ENCODE measurements around the gene TMEM217.

TMEM217 gene

GRCh38 chr6:37273690-37274089 lies 15.7 kb upstream of the TMEM217 start:
- DNase-seq (ENCODE audit: low spot score in 2 of 2) (no peak), ATAC-seq (replicated peaks; ENCODE audit: extremely low read depth, poor library complexity, severe bottlenecking) (no peak)
- Mint-ChIP-seq H3K27ac (ENCODE audit: low read depth) (peak overlapping the region; percentile 10), H3K4me1 (peaks cover 29% of the 10 kb centered on the region), H3K27me3 (no peaks in the 10 kb centered on the region), H3K9me3 (no peaks in the 10 kb centered on the region), H3K36me3 (ENCODE audit: insufficient read depth) (peaks cover 7% of the 10 kb centered on the region), H3K4me3 (no peak overlapping the region)

DNA sequence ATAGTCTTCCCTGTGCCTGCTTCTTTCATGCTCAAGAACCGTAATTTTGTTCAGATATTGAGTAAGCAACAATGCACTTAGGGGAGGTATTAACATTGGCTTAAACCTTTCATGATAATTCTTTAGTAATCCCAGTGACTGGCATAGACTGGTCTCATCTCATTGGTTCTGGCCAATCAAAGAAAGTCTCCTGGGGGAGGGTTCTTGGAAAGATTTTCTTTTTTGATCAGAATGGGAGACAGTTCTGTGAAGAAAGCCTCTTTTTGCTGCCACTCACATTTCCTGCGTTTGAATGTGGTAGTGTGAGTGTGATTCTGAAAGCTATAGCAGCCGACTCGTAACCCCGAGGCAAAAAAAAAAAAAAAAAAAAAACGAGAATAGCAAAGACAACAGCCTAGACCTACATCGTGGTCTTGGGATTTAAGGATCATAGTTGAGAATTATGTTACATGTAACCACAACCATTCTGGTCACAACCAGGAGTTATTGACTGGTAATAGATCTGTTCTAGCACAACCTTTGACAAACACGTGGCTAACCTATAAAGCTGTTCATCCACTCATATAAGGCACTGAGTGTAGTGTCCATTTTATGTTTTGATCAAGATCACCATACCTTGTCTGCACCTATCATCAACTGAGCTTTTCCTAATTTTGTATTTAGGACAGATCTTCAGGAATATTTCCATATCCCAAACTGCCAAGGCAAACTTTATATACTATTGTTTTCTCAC lies 15.1 kb upstream of the TMEM217 start:
- DNase-seq (ENCODE audit: low spot score in 2 of 2) (no peak), ATAC-seq (replicated peaks; ENCODE audit: extremely low read depth, poor library complexity, severe bottlenecking) (no peak)
- no peaks in the 10 kb centered on the region for H3K27me3 Mint-ChIP-seq

DNA sequence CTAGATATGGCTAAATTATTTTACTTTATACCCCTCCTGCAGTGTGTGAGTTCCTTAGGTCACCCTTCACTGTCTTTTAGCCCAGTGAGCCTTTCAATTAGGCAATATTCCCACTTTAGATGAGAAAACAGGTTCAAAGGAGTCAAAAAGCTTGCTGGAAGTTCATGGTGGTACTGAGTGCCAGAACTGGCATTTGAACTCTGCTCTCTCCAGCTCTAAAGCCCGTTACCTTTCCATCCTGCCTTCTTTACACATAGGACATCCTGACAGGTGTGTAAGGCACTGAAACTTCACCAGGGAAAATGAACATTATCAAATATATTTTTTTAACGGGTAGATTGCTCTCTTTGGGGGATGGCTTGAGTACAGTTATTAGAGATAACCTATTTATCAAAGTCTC lies 11.2 kb upstream of the TMEM217 start:
- no peak overlapping the region for H3K27ac Mint-ChIP-seq (ENCODE audit: low read depth)
- peaks cover 41% of the 10 kb centered on the region for H3K4me1 Mint-ChIP-seq
- no peaks in the 10 kb centered on the region for H3K27me3 Mint-ChIP-seq
- ATAC-seq (replicated peaks; ENCODE audit: extremely low read depth, poor library complexity, severe bottlenecking): no peak
- no peaks in the 10 kb centered on the region for H3K9me3 Mint-ChIP-seq
- H3K36me3 Mint-ChIP-seq (ENCODE audit: insufficient read depth): peaks cover 7% of the 10 kb centered on the region
- H3K4me3 Mint-ChIP-seq: no peak overlapping the region
- no peak for DNase-seq (ENCODE audit: low spot score in 2 of 2)

More for the DNA sequence above, 15.1 kb upstream of the TMEM217 start:
- H3K36me3 Mint-ChIP-seq (ENCODE audit: insufficient read depth): peaks cover 10% of the 10 kb centered on the region
- peaks cover 36% of the 10 kb centered on the region for H3K4me1 Mint-ChIP-seq
- H3K27ac Mint-ChIP-seq (ENCODE audit: low read depth): peak overlapping the region; percentile 10
- no peaks in the 10 kb centered on the region for H3K9me3 Mint-ChIP-seq
- H3K4me3 Mint-ChIP-seq: no peak overlapping the region

DNA sequence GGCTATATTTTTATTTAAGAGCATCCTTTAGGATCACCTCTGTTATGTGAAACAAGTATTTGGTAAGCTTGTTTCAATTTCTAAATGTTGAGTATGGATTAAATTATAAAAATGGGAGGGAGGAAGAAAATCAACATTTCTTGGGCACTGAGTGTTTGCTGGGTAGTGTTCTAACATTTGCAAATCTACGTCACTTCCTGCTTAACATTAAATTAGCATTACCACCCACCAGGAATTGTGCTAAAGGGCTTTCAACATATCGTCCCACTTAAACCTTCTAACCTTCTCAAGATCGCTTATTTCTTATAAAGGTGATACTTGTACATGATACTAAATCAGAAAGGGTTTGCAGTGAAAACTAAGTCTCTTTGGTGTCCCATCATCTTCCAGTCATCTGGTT lies 7.9 kb upstream of the TMEM217 start:
- H3K36me3 Mint-ChIP-seq (ENCODE audit: insufficient read depth): peaks cover 10% of the 10 kb centered on the region
- DNase-seq (ENCODE audit: low spot score in 2 of 2) (no peak), ATAC-seq (replicated peaks; ENCODE audit: extremely low read depth, poor library complexity, severe bottlenecking) (no peak)
- no peaks in the 10 kb centered on the region for H3K27me3 Mint-ChIP-seq
- no peak overlapping the region for H3K4me3 Mint-ChIP-seq
- H3K4me1 Mint-ChIP-seq: peaks cover 40% of the 10 kb centered on the region
- no peaks in the 10 kb centered on the region for H3K9me3 Mint-ChIP-seq
- H3K27ac Mint-ChIP-seq (ENCODE audit: low read depth): no peak overlapping the region

GRCh38 chr6:37265001-37265400 lies 7.1 kb upstream of the TMEM217 start:
- no peak overlapping the region for H3K27ac Mint-ChIP-seq (ENCODE audit: low read depth)
- peaks cover 41% of the 10 kb centered on the region for H3K4me1 Mint-ChIP-seq

DNA sequence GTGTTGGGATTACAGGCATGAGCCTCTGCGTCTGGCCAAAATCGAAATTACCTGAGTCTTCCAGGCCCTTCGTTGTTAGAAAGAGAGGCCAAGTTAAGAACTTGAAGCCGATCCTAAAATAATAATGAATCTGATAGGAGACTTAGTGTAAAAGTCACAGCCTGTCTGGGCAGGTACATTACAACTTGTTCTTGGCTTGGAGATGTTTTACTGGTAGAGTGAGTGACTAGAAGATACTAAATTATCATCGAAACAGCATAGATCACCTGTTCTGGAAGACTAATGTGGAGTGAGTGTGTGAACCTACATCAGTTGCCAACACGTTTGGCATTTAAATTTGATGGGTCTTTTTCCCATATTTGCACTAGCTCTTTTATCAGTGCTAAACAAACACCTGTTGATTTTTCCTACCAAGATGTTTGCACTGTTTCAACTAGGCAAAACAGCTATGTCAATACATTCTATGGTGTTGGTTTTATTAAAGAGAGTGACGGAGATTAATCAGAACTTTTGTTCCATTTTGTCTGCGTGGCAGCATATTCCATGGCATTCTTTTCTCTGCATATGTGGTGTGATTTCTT lies 4.6 kb upstream of the TMEM217 start:
- H3K27me3 Mint-ChIP-seq: no peaks in the 10 kb centered on the region
- H3K36me3 Mint-ChIP-seq (ENCODE audit: insufficient read depth): peaks cover 8% of the 10 kb centered on the region
- H3K4me3 Mint-ChIP-seq: no peak overlapping the region
- H3K27ac Mint-ChIP-seq (ENCODE audit: low read depth): no peak overlapping the region
- H3K4me1 Mint-ChIP-seq: peaks cover 55% of the 10 kb centered on the region
- DNase-seq (ENCODE audit: low spot score in 2 of 2): no peak
- no peaks in the 10 kb centered on the region for H3K9me3 Mint-ChIP-seq
- no peak for ATAC-seq (replicated peaks; ENCODE audit: extremely low read depth, poor library complexity, severe bottlenecking)

More at GRCh38 chr6:37265001-37265400, 7.1 kb upstream of the TMEM217 start:
- ATAC-seq (replicated peaks; ENCODE audit: extremely low read depth, poor library complexity, severe bottlenecking) (no peak), DNase-seq (ENCODE audit: low spot score in 2 of 2) (no peak)
- Mint-ChIP-seq H3K27me3 (no peaks in the 10 kb centered on the region), H3K4me3 (no peak overlapping the region), H3K36me3 (ENCODE audit: insufficient read depth) (peaks cover 9% of the 10 kb centered on the region), H3K9me3 (no peaks in the 10 kb centered on the region)

DNA sequence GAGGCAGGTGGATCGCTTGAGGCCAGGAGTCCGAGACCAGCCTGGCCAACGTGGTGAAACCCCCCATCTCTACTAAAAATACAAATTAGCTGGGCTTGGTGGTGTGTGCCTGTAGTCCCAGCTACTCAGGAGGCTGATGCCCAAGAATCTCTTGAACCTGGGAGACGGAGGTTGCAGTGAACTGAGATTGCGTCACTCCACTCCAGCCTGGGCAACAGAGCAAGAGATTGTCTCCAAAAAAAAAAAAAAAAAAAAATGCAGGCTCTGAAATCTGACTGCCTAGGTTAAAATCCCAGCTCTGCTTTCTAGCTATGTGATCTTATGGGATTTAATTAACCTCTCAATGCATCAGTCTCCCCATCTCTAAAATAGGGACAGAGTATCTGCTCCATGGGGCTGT lies 3.3 kb upstream of the TMEM217 start:
- H3K27ac Mint-ChIP-seq (ENCODE audit: low read depth): no peak overlapping the region

DNA sequence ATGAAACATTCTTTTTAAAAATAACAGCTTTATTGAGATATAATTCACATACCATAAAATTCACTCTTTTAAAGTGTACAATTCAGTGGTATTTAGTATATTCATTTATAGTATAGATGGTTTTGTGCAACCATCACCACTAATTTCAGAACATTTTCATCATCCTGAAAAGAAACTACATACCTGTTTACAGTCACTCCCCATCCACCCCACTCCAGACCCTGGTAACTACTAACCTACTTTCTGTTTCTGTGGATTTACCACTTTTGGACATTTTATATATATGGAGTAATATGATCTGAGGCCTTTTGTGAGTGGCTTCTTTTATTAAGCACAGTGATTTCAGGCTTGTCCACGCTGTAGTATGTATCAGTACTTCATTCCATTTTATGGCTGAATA lies 2.5 kb upstream of the TMEM217 start:
- Mint-ChIP-seq H3K27ac (ENCODE audit: low read depth) (no peak overlapping the region), H3K4me1 (peaks cover 54% of the 10 kb centered on the region), H3K36me3 (ENCODE audit: insufficient read depth) (peaks cover 8% of the 10 kb centered on the region), H3K27me3 (no peaks in the 10 kb centered on the region), H3K9me3 (no peaks in the 10 kb centered on the region), H3K4me3 (no peak overlapping the region)
- ATAC-seq (replicated peaks; ENCODE audit: extremely low read depth, poor library complexity, severe bottlenecking) (no peak), DNase-seq (ENCODE audit: low spot score in 2 of 2) (no peak)

More for the DNA sequence above, 3.3 kb upstream of the TMEM217 start:
- no peaks in the 10 kb centered on the region for H3K27me3 Mint-ChIP-seq
- H3K4me3 Mint-ChIP-seq: no peak overlapping the region
- DNase-seq (ENCODE audit: low spot score in 2 of 2) (no peak), ATAC-seq (replicated peaks; ENCODE audit: extremely low read depth, poor library complexity, severe bottlenecking) (no peak)
- peaks cover 8% of the 10 kb centered on the region for H3K36me3 Mint-ChIP-seq (ENCODE audit: insufficient read depth)
- H3K4me1 Mint-ChIP-seq: peaks cover 61% of the 10 kb centered on the region
- no peaks in the 10 kb centered on the region for H3K9me3 Mint-ChIP-seq

DNA sequence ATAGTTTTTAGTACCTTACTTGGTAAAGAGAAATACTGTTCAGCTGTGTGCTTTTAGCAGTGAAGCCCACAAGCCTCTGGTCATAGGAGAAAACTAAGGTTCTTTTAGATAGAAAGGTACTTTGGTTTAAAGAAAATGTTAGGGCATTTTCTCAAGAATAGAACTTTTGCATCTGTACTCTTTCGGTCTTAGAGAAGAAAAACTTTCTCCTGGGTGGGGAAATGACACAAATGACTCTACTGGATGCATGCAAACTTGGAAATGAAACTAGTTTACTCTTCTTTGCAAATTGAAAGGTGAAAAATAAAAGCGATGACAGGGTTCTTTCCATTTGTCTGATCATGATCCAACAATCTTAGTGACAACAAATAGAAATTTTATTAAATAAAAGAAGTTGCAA lies 2.1 kb upstream of the TMEM217 start:
- no peak for ATAC-seq (replicated peaks; ENCODE audit: extremely low read depth, poor library complexity, severe bottlenecking)
- DNase-seq (ENCODE audit: low spot score in 2 of 2): no peak
- Mint-ChIP-seq H3K27ac (ENCODE audit: low read depth) (no peak overlapping the region), H3K4me1 (peaks cover 50% of the 10 kb centered on the region), H3K36me3 (ENCODE audit: insufficient read depth) (peaks cover 8% of the 10 kb centered on the region), H3K27me3 (no peaks in the 10 kb centered on the region), H3K4me3 (no peak overlapping the region), H3K9me3 (no peaks in the 10 kb centered on the region)

DNA sequence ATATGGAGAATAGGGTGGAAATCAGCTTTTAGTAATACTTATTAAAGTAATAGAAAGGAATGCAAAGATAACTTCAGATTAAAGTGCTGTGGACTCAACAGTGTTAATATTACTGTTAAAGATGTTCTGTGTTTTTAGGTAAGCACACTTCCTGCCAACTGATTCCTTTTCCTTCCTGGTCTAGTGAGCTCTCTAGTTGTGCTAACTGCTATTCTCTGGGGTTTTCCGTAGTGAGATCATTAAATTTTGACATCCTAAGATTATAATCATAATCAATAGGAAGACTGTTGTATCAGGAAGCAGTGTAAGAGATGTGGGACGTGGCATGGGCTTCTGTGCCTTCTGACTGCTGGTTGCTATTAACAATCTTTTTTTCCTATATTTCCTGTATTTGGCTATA lies 1.2 kb upstream of the TMEM217 start:
- Mint-ChIP-seq H3K4me1 (peaks cover 44% of the 10 kb centered on the region), H3K4me3 (peak overlapping the region; percentile 97), H3K27me3 (no peaks in the 10 kb centered on the region), H3K36me3 (ENCODE audit: insufficient read depth) (peaks cover 8% of the 10 kb centered on the region), H3K9me3 (no peaks in the 10 kb centered on the region), H3K27ac (ENCODE audit: low read depth) (peak overlapping the region; percentile 95)
- ATAC-seq (replicated peaks; ENCODE audit: extremely low read depth, poor library complexity, severe bottlenecking) (peak; percentile 11), DNase-seq (ENCODE audit: low spot score in 2 of 2) (no peak)

DNA sequence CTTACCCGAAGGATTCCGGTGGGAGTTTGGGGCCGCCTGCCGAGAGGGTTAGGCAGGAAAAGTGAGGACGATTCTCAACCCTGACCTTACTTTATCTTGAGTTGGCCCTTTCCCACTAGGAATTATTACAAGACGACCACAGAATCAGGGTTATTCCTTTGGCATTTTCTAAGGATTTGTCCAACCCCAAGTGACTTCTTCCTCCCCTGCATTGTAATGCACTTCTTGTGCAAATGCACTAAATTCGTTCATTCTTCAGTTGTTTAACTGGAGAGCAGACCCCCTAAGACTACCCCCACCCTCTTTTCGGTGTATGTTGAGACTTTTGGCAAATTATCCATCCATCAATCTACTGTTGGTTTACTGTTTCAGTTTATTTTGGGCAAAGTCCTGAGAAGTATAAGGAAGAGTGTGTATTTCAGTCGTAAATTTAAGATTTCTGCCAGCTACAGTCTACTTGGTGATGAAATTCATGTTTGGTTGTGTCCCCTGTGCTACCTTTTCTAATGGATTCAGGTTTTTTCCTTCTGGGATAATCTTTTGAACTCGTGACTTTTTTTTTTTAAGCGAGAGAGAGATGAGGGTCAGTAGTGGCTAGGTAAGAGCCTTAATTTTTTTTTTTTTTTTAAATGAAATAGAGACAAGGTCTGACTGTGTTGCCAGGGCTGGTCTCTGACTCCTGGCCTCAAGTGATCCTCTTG lies 611 bp upstream of the TMEM217 start:
- DNase-seq (ENCODE audit: low spot score in 2 of 2) (no peak), ATAC-seq (replicated peaks; ENCODE audit: extremely low read depth, poor library complexity, severe bottlenecking) (no peak)
- H3K9me3 Mint-ChIP-seq: no peaks in the 10 kb centered on the region
- H3K27ac Mint-ChIP-seq (ENCODE audit: low read depth): peak overlapping the region; percentile 95
- H3K4me1 Mint-ChIP-seq: peaks cover 44% of the 10 kb centered on the region
- H3K27me3 Mint-ChIP-seq: no peaks in the 10 kb centered on the region
- peaks cover 8% of the 10 kb centered on the region for H3K36me3 Mint-ChIP-seq (ENCODE audit: insufficient read depth)
- H3K4me3 Mint-ChIP-seq: peak overlapping the region; percentile 97

DNA sequence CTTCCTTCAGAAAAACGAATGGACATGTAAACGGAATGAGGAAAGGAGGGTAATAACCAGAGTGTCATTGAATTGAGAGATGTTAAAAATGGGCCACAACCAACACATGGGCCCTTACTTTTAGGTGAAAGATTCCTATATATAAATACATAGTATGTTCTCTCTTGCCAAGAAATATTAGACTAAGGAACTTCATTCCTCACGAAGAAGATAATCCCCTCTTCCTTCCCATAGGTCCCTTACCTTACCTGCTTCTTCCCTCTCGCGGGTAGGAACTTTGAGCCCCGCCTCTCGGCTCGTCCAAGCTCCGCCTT lies 667 bp downstream of the TMEM217 start:
- Mint-ChIP-seq H3K27ac (ENCODE audit: low read depth) (peak overlapping the region; percentile 95), H3K4me1 (peaks cover 32% of the 10 kb centered on the region)

More for the DNA sequence above, 667 bp downstream of the TMEM217 start:
- Mint-ChIP-seq H3K9me3 (no peaks in the 10 kb centered on the region), H3K4me3 (peak overlapping the region; percentile 97), H3K36me3 (ENCODE audit: insufficient read depth) (peaks cover 5% of the 10 kb centered on the region), H3K27me3 (no peaks in the 10 kb centered on the region)
- ATAC-seq (replicated peaks; ENCODE audit: extremely low read depth, poor library complexity, severe bottlenecking) (no peak), DNase-seq (ENCODE audit: low spot score in 2 of 2) (no peak)
